H9 (cell line): ENCODE results near the gene ANKMY1. TPM values are rescaled to one million over a fixed set of nuclear protein-coding genes. Genes with fewer than 3 reads are reported as not detected.
A peak's percentile ranks its signal among the peaks of the same experiment; 100 is the strongest.

Experiments
- DNase-seq: peaks from one replicate; pipeline ENCODE4 v3.0.0-alpha.2; 2017
- H2AFZ ChIP-seq: one replicate; pipeline ENCODE4 v1.6.1; 2013; ENCODE audit warnings: mild to moderate bottlenecking, low read length, control low read depth, moderate library complexity
- H2AK5ac ChIP-seq: 2 replicates; pipeline ENCODE4 v1.6.1; 2013; ENCODE audit warnings: low read length, control low read depth, mixed read lengths; ENCODE audit not compliant: insufficient read length
- H2BK120ac ChIP-seq: one replicate; pipeline ENCODE4 v1.6.1; 2013; ENCODE audit warnings: low read depth, mild to moderate bottlenecking, low read length, control low read depth, inconsistent platforms; ENCODE audit not compliant: poor library complexity, severe bottlenecking
- H2BK12ac ChIP-seq: 2 replicates; pipeline ENCODE4 v1.6.1; 2013; ENCODE audit warnings: low read length, control low read depth, mixed read lengths, low read depth; ENCODE audit not compliant: insufficient read length
- H2BK15ac ChIP-seq: 2 replicates; pipeline ENCODE4 v1.6.1; 2013; ENCODE audit warnings: low read depth, low read length, control low read depth
- H2BK20ac ChIP-seq: one replicate; pipeline ENCODE4 v1.6.1; 2013; ENCODE audit warnings: low read depth, mild to moderate bottlenecking, low read length, control low read depth, inconsistent platforms; ENCODE audit not compliant: poor library complexity, severe bottlenecking
- H2BK5ac ChIP-seq: 2 replicates; pipeline ENCODE4 v1.6.1; 2013; ENCODE audit warnings: low read length, control low read depth, mixed read lengths; ENCODE audit not compliant: insufficient read length
- H3K14ac ChIP-seq: 2 replicates; pipeline ENCODE4 v1.6.1; 2013; ENCODE audit warnings: low read length, control low read depth; ENCODE audit not compliant: insufficient read depth
- H3K18ac ChIP-seq: 2 replicates; pipeline ENCODE4 v1.6.1; 2013; ENCODE audit warnings: low read depth, mild to moderate bottlenecking, mixed read lengths, low read length, control low read depth; ENCODE audit not compliant: insufficient read length
- H3K23ac ChIP-seq: 2 replicates; pipeline ENCODE4 v1.6.1; 2013; ENCODE audit warnings: low read length, control low read depth, mixed read lengths, low read depth; ENCODE audit not compliant: insufficient read length
- H3K23me2 ChIP-seq: 2 replicates; pipeline ENCODE4 v1.6.1; 2013; ENCODE audit warnings: low read depth, mild to moderate bottlenecking, mixed read lengths, low read length, control low read depth; ENCODE audit not compliant: insufficient read length, poor library complexity, severe bottlenecking
- H3K27ac ChIP-seq: 2 replicates; pipeline ENCODE4 v1.5.1; 2013; ENCODE audit warnings: low read length, control low read depth, mixed read lengths, low read depth; ENCODE audit not compliant: insufficient read length
- H3K27me3 ChIP-seq: 2 replicates; pipeline ENCODE4 v1.6.1; 2013; ENCODE audit warnings: low read length, control low read depth, inconsistent platforms; ENCODE audit not compliant: insufficient read depth
- H3K4ac ChIP-seq: 2 replicates; pipeline ENCODE4 v1.6.1; 2013; ENCODE audit warnings: low read depth, mild to moderate bottlenecking, control low read depth, inconsistent platforms, low read length, moderate library complexity
- H3K4me1 ChIP-seq: 2 replicates; pipeline ENCODE4 v1.6.1; 2013; ENCODE audit warnings: low read length, control low read depth, inconsistent platforms; ENCODE audit not compliant: insufficient read depth
- H3K4me2 ChIP-seq: 2 replicates; pipeline ENCODE4 v1.6.1; 2013; ENCODE audit warnings: low read length, control low read depth, mixed read lengths; ENCODE audit not compliant: insufficient read length, insufficient read depth
- H3K56ac ChIP-seq: 2 replicates; pipeline ENCODE4 v1.6.1; 2013; ENCODE audit warnings: low read depth, mild to moderate bottlenecking, mixed read lengths, low read length, control low read depth; ENCODE audit not compliant: insufficient read length
- H3K79me1 ChIP-seq: 2 replicates; pipeline ENCODE4 v1.6.1; 2013; ENCODE audit warnings: low read depth, mild to moderate bottlenecking, moderate library complexity, low read length, control low read depth, inconsistent platforms; ENCODE audit not compliant: insufficient read depth, poor library complexity, severe bottlenecking
- H3K79me2 ChIP-seq: 2 replicates; pipeline ENCODE4 v1.6.1; 2013; ENCODE audit warnings: low read length, control low read depth, inconsistent platforms; ENCODE audit not compliant: insufficient read depth
- H3K9ac ChIP-seq: 2 replicates; pipeline ENCODE4 v1.6.1; 2013; ENCODE audit warnings: low read length, control low read depth, mixed read lengths; ENCODE audit not compliant: insufficient read length; ENCODE audit errors: extremely low read depth
- H3K9me3 ChIP-seq: one replicate; pipeline ENCODE4 v1.6.1; 2013; ENCODE audit warnings: low read depth, low read length, inconsistent platforms; ENCODE audit not compliant: control insufficient read depth
- H3T11ph ChIP-seq: one replicate; pipeline ENCODE4 v1.6.1; 2013; ENCODE audit warnings: mild to moderate bottlenecking, low read length, control low read depth, inconsistent platforms
- H4K20me1 ChIP-seq: one replicate; pipeline ENCODE4 v1.6.1; 2013; ENCODE audit not compliant: control insufficient read depth, insufficient read length, insufficient read depth
- H4K5ac ChIP-seq: 2 replicates; pipeline ENCODE4 v1.6.1; 2013; ENCODE audit warnings: low read depth, mild to moderate bottlenecking, mixed read lengths, low read length, control low read depth; ENCODE audit not compliant: insufficient read length
- H4K8ac ChIP-seq: replicated peaks from 2 replicates; pipeline ENCODE4 v1.6.1; 2013; ENCODE audit warnings: low read length, control low read depth, mixed read lengths, low read depth; ENCODE audit not compliant: insufficient read length
- H4K91ac ChIP-seq: 2 replicates; pipeline ENCODE4 v1.6.1; 2013; ENCODE audit warnings: low read depth, mild to moderate bottlenecking, moderate library complexity, mixed read lengths, low read length, control low read depth; ENCODE audit not compliant: insufficient read length
- H3K27ac Mint-ChIP-seq, 3 experiments: 2 replicates in 2 of 3; 3 replicates in 1 of 3; pipeline ENCODE4 v1.8.0; 2020 to 2021; ENCODE audit warnings: mixed read lengths in 3 of 3, mild to moderate bottlenecking in 1 of 3, moderate library complexity in 1 of 3
- H3K27me3 Mint-ChIP-seq: 2 replicates; pipeline ENCODE4 v1.8.0; 2021; ENCODE audit warnings: low read depth, mild to moderate bottlenecking, moderate library complexity, mixed read lengths
- H3K36me3 Mint-ChIP-seq, 3 experiments: 2 replicates in 2 of 3; 3 replicates in 1 of 3; pipeline ENCODE4 v1.8.0; 2020 to 2021; ENCODE audit warnings: low read depth in 3 of 3, mixed read lengths in 3 of 3; ENCODE audit not compliant: insufficient read depth in 1 of 3
- H3K4me1 Mint-ChIP-seq, 2 experiments: 2 replicates each; pipeline ENCODE4 v1.8.0; 2020; ENCODE audit warnings: mixed read lengths in 2 of 2
- H3K4me3 Mint-ChIP-seq, 2 experiments: 2 replicates in 1 of 2; 3 replicates in 1 of 2; pipeline ENCODE4 v1.8.0; 2020 to 2021; ENCODE audit warnings: mild to moderate bottlenecking in 2 of 2, mixed read lengths in 2 of 2, moderate library complexity in 1 of 2
- H3K9me3 Mint-ChIP-seq, 2 experiments: 2 replicates in 1 of 2; 3 replicates in 1 of 2; pipeline ENCODE4 v1.8.0; 2020; ENCODE audit warnings: mild to moderate bottlenecking in 2 of 2, mixed read lengths in 2 of 2, moderate library complexity in 1 of 2
- CTCF ChIP-seq: fragments of 200-600 bp; sonication (generic); conservative IDR thresholded peaks from 3 replicates; pipeline ENCODE4 v1.8.0; 2021; ENCODE audit warnings: antibody characterized with exemption, mild to moderate bottlenecking
- WGBS: extraction: QIAGEN DNeasy Blood & Tissue Kit; methylation state at CpG from one replicate; pipeline ENCODE4 v1.1.7; 2013; ENCODE audit warnings: missing lambda C conversion rate, low lambda C conversion rate, mixed read lengths; ENCODE audit not compliant: insufficient read length; ENCODE audit errors: extremely low coverage; 5-methylcytosine and 5-hydroxymethylcytosine counted together
- total RNA-seq: library from RNA; stranded (reverse); gene quantifications from 2 replicates; pipeline ENCODE4 v1.2.1, GENCODE V29; 2021

The ANKMY1 gene
- total RNA-seq, 1 experiment from 2014 or later = 13.7 TPM

GRCh38 chr2:240569998-240570530 lies 12.3 kb upstream of the ANKMY1 start:
- Histone ChIP-seq H4K20me1 (no peaks in the 10 kb centered on the region), H4K8ac (no peak overlapping the region), H2AFZ (no peak overlapping the region), H3K23me2 (peaks cover 11% of the 10 kb centered on the region), H3K79me1 (no peaks in the 10 kb centered on the region), H2BK15ac (no peak overlapping the region), H3T11ph (no peak overlapping the region), H2BK5ac (no peak overlapping the region), H3K4me2 (no peak overlapping the region), H3K27ac (no peak overlapping the region), H3K4me1 (peaks cover 2% of the 10 kb centered on the region; the same call in 1 of the 2 replicates), H4K5ac (no peak overlapping the region), H3K56ac (no peak overlapping the region), H2AK5ac (no peak overlapping the region), H2BK12ac (no peak overlapping the region), H3K23ac (no peak overlapping the region), H3K27me3 (peaks cover 20% of the 10 kb centered on the region), H3K4ac (no peak overlapping the region), H3K9ac (no peak overlapping the region), H2BK20ac (no peak overlapping the region), H3K9me3 (no peaks in the 10 kb centered on the region), H3K14ac (no peak overlapping the region), H2BK120ac (no peak overlapping the region), H4K91ac (no peak overlapping the region), H3K18ac (no peak overlapping the region), H3K79me2 (no peaks in the 10 kb centered on the region; the same call in 1 of the 2 replicates)
- Mint-ChIP-seq H3K4me3 (peak overlapping the region in 1 of 2 experiments; percentile 50; a peak in 1 of 5 replicates), H3K27ac (no peak overlapping the region), H3K4me1 (peaks cover 20% of the 10 kb centered on the region in 2 experiments), H3K27me3 (peaks cover 26% of the 10 kb centered on the region), H3K36me3 (peaks cover 0 to 2% (median 0%) of the 10 kb centered on the region in 3 experiments; a peak in 1 of 7 replicates), H3K9me3 (no peaks in the 10 kb centered on the region)
- no peak for DNase-seq
- TF ChIP-seq CTCF = no peak
- no CpG with 5 or more reads among the region's 15 CpGs for WGBS
